Fibroblast of villous mesenchyme (primary cell): ENCODE measurements around the gene GDPD3. TPM values are rescaled to one million over a fixed set of nuclear protein-coding genes. Genes with fewer than 3 reads are reported as not detected.

ENCODE experiments used
- DNase-seq: peaks from one replicate; pipeline ENCODE4 v3.0.0-alpha.2; 2010; ENCODE audit warnings: low read depth
- H3K4me3 ChIP-seq: 2 replicates; pipeline ENCODE4 v1.5.1; 2011; ENCODE audit warnings: low read depth, mild to moderate bottlenecking, low read length
- total RNA-seq: library from RNA; depleted of rRNA; stranded (reverse); fragments of >200 nt; gene quantifications from 2 replicates; pipeline ENCODE4 v1.2.3, GENCODE V29; 2012
- TF ChIP-seq, protein P1 (sequence below): IDR thresholded peaks from 2 replicates; pipeline ENCODE4 v1.5.1; 2012; ENCODE audit warnings: low read depth, mild to moderate bottlenecking, low read length; ENCODE audit not compliant: insufficient read depth

Gene GDPD3
- total RNA-seq, 1 donor = 0.43 TPM

GRCh38 chr16:30147843-30148510, 34.6 kb upstream of the GDPD3 start:
- H3K4me3 ChIP-seq = no peak overlapping the region
- TF ChIP-seq, protein P1, sequence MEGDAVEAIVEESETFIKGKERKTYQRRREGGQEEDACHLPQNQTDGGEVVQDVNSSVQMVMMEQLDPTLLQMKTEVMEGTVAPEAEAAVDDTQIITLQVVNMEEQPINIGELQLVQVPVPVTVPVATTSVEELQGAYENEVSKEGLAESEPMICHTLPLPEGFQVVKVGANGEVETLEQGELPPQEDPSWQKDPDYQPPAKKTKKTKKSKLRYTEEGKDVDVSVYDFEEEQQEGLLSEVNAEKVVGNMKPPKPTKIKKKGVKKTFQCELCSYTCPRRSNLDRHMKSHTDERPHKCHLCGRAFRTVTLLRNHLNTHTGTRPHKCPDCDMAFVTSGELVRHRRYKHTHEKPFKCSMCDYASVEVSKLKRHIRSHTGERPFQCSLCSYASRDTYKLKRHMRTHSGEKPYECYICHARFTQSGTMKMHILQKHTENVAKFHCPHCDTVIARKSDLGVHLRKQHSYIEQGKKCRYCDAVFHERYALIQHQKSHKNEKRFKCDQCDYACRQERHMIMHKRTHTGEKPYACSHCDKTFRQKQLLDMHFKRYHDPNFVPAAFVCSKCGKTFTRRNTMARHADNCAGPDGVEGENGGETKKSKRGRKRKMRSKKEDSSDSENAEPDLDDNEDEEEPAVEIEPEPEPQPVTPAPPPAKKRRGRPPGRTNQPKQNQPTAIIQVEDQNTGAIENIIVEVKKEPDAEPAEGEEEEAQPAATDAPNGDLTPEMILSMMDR = no peak
- DNase-seq = no peak

DNA sequence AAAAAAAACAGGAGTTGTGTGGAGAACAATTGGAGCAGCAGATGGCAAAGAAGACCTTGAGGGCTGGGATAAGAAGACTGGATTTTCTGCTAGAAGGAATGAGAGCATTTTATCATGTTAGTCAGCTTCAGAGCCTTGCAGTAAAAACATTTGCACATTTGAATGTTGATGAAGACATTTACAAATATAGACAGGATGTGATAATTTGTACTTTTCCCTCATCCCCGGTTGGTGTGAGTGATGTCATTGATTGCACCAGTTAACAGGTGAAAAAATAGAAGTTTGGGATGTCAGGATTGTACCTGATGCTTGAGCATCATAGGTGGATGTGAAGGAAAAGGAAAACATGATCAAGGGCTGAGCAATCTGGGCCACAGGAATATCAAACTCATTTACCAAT, 32.3 kb upstream of the GDPD3 start:
- TF ChIP-seq, protein P1 = no peak
- DNase-seq = no peak
- H3K4me3 ChIP-seq = no peak overlapping the region

DNA sequence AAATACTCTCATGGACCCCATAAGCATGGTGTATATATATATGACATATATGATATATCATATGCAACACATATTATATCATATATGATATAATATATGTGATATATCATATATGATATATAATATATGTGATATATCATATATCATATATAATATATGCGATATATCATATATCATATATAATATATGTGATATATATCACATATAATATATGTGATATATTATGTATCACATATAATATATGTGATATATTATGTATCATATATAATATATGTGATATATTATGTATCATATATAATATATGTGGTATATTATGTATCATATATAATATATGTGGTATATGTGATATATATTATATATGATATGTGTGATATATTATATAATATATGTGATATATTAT, 31.6 kb upstream of the GDPD3 start:
- no peak overlapping the region for H3K4me3 ChIP-seq
- DNase-seq = no peak
- TF ChIP-seq, protein P1 = no peak

DNA sequence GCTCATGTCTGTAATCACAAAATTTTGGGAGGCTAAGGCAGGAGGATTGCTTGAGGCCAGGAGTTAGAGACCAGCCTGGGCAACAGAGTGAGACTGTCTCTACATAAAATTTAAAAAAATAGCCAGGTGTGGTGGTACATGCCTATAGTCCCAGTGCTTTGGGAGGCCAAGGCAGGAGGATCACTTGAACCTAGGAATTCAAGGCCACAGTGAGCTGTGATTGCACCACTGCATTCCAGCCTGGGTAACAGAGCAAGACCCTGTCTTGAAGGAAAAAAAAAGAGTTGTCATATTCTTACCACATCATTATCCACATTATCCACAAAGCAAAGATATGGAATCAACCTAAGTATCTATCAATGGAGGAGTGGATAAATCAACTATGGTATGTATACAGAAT, 30.7 kb upstream of the GDPD3 start:
- DNase-seq = no peak
- no peak overlapping the region for H3K4me3 ChIP-seq
- TF ChIP-seq, protein P1 = no peak

GRCh38 chr16:30143347-30143702, 30.0 kb upstream of the GDPD3 start:
- DNase-seq = no peak
- no peak overlapping the region for H3K4me3 ChIP-seq
- TF ChIP-seq, protein P1 = no peak

DNA sequence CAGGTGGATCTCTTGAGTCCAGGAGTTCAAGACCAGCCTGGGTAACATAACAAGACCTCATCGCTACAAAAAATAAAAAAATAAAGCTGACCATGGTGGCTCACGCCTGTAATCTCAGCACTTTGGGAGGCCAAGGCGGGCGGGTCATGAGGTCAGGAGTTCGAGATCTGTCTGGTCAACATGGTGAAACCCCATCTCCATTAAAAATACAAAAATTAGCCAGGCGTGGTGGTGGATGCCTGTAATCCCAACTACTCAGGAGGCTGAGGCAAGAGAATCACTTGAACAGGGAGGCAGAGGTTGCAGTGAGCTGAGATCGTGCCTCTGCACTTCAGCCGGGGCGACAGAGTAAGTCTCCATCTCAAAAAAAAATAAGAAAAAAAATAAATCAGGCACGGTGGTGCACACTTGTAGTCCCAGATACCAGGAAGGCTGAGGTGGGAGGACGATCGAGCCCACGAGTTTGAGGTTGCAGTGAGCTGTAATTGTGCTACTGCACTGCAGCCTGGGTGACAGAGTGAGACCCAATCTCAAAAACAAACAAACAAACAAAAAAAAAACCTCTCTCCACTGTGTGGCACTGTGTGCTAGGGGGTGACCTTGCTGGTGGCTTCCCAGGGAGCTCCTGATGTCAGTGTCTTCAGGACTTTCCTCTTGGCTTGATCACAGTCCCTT, 29.5 kb upstream of the GDPD3 start:
- TF ChIP-seq, protein P1 = no peak
- no peak overlapping the region for H3K4me3 ChIP-seq
- no peak for DNase-seq
